Stimulated activated CD4-positive, alpha-beta T cell treated with anti-CD3 and anti-CD28 coated beads, Interleukin-12 subunit alpha, Interleukin-12 subunit beta, amount 100 ng/mL, for 24 hours (primary cell): ENCODE measurements around the gene SEMA5B.

Experiments used
- DNase-seq, 2 experiments: peaks; one replicate each; pipeline ENCODE4 v3.0.0-alpha.2; 2020; ENCODE audit warnings: low read depth in 2 of 2

Gene SEMA5B

GRCh38 chr3:122945230-122945629 lies 82.3 kb downstream of the SEMA5B start:
- DNase-seq: no peak

GRCh38 chr3:122944671-122945161 lies 82.8 kb downstream of the SEMA5B start:
- DNase-seq: no peak

DNA sequence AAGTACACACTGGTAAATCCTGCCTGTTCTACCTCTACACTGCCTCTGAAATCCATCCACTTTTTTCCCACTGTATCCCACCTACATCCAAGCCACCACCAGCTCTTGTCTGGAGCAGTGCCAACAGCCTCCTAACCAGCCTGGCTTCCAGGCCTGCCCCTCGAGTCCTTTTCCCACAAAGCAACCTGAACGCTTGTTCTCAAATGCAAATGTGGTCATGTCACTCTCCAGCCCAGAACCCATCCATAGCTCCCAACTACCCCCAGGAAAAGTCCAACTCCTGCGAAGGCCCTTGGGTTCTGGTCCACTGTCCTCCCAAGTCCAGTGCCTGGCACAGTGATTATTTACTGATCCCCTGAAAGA lies 83.8 kb downstream of the SEMA5B start:
- no peak for DNase-seq

- peak in 1 of 2 experiments; percentile 46 for DNase-seq
These were observed 84.4 kb downstream of the SEMA5B start for GRCh38 chr3:122942937-122943827.

- no peak for DNase-seq
These were observed 85.3 kb downstream of the SEMA5B start for GRCh38 chr3:122942239-122942638.

- DNase-seq: no peak
These were observed 86.0 kb downstream of the SEMA5B start for GRCh38 chr3:122941228-122942206.

DNA sequence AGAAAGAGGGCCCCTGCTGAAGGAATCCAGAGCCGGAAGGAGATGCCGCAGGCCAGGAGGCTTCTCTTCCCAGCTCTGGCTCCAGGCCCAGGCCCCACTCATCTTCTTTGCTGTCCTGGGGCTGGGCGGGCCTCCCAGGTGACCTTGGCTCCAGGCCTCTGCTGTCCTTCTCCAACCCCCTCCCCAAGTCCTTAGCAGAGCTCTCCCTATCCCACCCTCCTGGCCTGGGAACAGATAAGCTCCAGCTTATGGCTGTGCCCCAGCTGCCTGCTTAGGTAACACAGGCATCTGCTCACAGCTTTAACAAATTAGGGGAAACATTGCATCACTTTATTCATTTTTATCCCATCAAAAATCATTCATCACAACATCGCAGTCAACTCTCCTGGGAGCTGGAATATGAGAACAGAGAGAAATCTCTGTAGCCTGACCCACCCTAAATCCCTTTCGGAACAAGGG lies 86.9 kb downstream of the SEMA5B start:
- DNase-seq: no peak

DNA sequence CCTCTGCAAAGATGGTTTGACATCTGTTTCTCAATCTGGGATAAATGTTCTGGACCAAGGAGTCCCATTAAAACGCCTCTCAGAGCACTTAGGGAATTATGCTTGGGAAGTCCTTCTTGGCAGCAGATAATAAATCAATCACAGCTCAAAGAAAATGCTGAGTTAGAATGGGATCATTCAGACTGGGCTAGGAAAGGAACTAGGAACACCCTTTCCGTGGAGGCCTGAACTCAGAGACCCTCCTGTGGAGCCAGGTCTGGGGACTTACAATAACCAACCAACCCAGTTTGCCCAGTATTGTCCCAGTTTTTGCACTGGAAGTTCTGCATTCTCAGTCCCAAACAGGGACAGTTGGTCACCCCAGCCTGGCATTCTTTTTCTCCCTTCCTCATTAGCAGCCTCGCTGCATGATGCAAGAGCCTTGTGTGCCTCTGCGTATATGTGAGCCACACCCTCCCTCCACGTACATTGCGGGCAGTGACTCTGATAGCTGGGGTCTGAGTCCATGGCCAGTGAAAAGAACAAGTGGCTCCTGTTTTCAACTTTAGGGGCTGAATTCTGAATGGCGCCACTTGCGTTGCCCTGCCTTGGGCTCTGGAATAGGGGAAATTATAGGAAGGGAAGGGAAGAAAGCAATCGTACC lies 88.7 kb downstream of the SEMA5B start:
- DNase-seq: no peak

- no peak for DNase-seq
These were observed 89.8 kb downstream of the SEMA5B start for GRCh38 chr3:122937745-122938144.

- DNase-seq: no peak
These were observed 90.6 kb downstream of the SEMA5B start for GRCh38 chr3:122936986-122937385.

DNA sequence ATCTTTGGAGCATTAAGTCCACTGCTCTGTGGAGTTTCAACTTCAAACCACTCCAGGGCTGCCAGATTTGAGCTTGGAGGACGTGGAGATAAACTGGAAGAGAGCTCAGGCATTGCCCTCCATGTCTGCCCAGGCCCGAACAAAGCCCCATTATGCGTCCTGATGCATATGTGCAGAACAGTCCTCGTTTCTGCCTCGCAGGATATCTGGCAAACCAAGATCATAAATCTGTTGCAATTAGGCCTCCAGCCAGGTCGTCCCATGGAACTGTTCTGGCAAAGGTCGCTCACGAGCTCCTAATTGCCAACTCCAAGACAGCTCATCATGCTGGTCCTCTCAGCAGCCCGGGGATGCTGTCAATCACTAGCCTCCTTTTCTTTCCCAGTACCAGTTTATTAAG lies 91.2 kb downstream of the SEMA5B start:
- DNase-seq: no peak

GRCh38 chr3:122934251-122934650 lies 93.3 kb downstream of the SEMA5B start:
- no peak for DNase-seq

DNA sequence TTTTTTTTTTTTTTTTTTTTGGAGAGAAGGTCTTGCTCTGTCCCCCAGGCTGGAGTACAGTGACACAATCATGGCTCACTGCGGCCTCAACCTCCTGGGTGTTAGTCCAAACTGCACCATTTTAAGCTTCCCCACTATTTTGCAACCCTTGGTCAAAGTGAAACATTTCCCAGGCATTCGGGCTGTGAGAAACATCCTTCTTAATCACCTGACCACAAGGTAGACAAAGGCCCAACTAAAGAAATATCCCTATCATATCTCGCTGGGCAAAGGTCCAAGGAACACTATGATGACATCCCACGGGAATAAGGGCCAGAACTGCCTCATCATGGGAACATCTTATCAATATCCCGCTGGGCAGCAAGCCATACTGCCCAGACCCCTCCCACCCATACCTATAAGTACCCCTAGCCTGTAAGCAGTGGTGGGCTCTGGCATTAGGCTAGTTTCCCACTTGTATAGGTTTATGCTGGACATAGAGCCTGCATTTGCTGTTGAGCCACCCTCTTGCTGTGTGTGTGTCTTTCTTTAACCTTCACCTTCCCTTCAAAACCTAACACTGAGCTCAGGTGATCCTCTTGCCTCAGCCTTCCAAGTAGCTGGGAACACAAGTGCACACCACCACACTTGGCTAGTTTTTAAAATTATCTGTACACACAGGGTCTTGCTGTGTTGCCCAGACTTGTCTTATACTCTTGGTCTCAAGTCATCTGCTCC lies 95.2 kb downstream of the SEMA5B start:
- DNase-seq: no peak

GRCh38 chr3:122931636-122932035 lies 95.9 kb downstream of the SEMA5B start:
- no peak for DNase-seq

DNA sequence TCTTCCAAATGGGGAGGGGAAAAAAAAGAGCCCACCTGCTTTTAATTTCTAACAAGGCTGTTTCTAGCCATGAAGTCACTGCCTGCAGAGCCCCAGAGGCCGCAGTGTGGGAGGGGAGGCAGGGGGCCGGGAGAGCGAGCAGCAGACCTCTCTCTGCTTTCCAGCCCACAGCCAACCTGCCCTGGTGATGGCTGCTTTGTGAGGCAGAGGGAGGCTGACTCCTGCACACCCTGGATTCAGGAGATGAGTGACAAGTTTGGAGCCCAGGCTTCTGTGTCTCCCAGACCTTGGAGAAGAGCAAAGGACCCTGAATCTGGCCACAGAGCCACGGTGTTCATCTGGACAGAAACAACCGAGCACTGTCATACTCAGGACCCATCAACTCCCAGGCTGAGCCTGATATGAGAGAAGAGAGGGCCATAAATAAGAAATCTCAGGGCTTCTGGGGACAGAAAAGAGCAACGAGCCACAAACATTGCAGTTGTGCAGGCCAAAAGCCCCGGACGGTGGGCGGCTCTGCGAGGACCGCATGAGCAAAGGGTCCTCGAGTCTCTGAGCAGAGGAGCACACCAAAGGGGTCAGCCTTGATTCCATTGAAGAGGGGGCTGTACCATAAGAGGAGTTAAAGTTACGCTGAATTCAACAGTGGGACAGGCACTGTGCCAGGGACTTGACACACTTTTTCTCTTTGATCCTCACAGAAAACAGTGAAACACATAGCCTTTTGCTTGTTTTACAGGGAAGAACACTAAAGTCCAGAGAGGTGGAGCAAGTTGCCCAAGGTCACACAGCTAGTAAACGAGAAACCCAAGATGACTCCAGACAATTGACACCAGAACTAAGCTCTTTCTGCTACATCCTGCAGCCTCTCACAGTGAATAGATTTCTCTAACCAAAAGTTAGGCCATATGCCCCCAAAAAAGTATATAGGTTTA lies 97.2 kb downstream of the SEMA5B start:
- no peak for DNase-seq

DNA sequence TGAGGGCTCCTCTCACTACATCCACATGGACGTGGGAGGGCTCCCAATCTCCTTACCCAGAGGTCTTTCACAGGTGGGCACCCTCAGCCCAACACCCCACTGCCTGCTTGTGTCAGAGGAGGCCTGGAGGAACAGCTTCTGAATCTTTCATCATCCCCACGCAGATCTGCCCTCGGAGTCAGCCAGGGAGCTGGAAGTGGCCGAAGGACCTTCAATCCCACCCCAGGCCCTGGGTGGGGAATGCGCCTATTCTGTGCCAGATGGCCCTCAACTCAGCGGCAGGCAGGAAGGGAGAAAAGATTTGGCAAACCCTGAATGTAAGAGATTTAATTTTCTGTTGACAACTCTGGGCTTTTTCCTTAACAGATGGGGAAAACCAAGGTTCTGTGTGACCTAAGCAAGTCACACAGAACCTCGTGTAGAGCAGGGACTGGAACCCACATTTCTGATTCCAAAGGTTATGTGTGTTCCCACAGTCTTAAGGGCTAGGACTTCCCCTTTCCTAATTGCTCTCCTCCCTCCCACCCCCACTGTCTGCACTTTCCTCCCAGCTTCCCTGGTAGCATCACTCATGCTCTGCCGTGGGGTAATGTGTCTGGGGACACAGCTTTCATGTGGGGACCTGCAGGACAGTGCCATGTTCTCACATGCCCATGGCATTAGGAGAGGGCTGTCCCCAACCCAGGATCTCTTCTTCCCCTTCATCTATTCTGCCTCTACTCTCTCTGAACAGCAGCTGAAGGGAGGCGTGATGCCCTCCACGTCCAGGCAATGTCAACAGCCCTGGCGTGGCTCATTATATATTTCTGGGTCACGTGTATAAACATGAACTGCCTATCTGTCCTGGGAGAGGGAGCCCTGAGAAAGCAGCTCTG lies 98.1 kb downstream of the SEMA5B start:
- DNase-seq: no peak

DNA sequence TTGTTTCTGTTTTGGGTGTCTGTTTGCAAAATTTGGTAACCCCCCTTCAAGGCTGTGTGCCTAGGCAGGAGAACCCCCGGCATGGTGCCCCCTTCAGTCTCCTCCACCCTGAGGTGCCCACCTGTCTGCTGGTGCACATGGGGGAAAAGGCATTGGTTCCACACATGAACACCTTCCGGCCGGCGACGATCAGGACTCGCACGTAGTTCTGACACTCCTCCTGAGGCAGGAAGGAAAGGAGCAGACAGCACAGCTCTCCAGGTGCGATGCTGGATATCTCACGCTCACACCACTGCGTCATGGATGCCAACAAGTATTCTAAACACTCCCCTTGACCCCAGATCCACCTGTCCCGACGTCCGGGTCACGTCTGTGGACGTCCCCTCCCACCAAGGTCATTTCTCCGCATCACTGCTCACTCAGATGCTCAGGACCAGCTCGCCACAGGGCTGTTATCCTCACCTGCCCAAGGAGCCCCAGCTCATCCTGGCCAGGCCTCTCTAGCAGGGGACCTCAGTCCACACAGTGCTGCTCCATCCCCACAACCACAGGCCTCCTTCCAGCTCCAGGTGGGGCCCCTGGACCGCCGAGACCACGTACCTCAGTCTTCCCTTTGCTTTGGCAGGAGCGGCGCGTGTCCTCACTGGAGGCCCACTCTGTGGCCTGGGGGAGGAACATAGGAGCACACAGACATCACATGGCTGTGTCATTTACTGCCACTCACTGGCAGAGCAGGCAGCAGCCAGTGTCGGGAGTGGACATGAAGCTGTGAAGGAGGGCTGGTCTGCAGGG lies 99.0 kb downstream of the SEMA5B start:
- DNase-seq: no peak

GRCh38 chr3:122927726-122928125 lies 99.8 kb downstream of the SEMA5B start:
- DNase-seq: no peak
